ENCODE measurements around the gene CPB1. TPM values are rescaled to one million over a fixed set of nuclear protein-coding genes. Genes with fewer than 3 reads are reported as not detected.

CPB1 gene
- total RNA-seq, 1 donor from 2014 or later = not detected

GRCh38 chr3:148879256-148879655 lies 51.6 kb downstream of the CPB1 start:
- Mint-ChIP-seq H3K4me1 (ENCODE audit: low read depth) (peaks cover 7% of the 10 kb centered on the region), H3K36me3 (ENCODE audit: insufficient read depth) (no peaks in the 10 kb centered on the region)

GRCh38 chr3:148880681-148881080 lies 53.1 kb downstream of the CPB1 start:
- Mint-ChIP-seq H3K27ac (no peak overlapping the region), H3K27me3 (no peaks in the 10 kb centered on the region), H3K36me3 (ENCODE audit: insufficient read depth) (no peaks in the 10 kb centered on the region), H3K4me3 (ENCODE audit: low read depth) (no peak overlapping the region), H3K9me3 (ENCODE audit: low read depth) (no peaks in the 10 kb centered on the region), H3K4me1 (ENCODE audit: low read depth) (no peaks in the 10 kb centered on the region)
- TF ChIP-seq CTCF (IDR thresholded peaks at IDR 0.05; ENCODE audit: unreplicated experiment) = peak; percentile 31
- no peak for DNase-seq (ENCODE audit: low spot score, unreplicated experiment)

More at GRCh38 chr3:148879256-148879655, 51.6 kb downstream of the CPB1 start:
- Mint-ChIP-seq H3K4me3 (ENCODE audit: low read depth) (no peak overlapping the region), H3K9me3 (ENCODE audit: low read depth) (no peaks in the 10 kb centered on the region), H3K27me3 (no peaks in the 10 kb centered on the region), H3K27ac (no peak overlapping the region)
- TF ChIP-seq CTCF (IDR thresholded peaks at IDR 0.05; ENCODE audit: unreplicated experiment) = no peak
- DNase-seq (ENCODE audit: low spot score, unreplicated experiment) = no peak

GRCh38 chr3:148881286-148881685 lies 53.7 kb downstream of the CPB1 start:
- no peaks in the 10 kb centered on the region for H3K36me3 Mint-ChIP-seq (ENCODE audit: insufficient read depth)
- H3K27me3 Mint-ChIP-seq = no peaks in the 10 kb centered on the region

GRCh38 chr3:148882288-148882687 lies 54.7 kb downstream of the CPB1 start:
- H3K36me3 Mint-ChIP-seq (ENCODE audit: insufficient read depth) = no peaks in the 10 kb centered on the region
- no peak overlapping the region for H3K4me3 Mint-ChIP-seq (ENCODE audit: low read depth)
- no peak overlapping the region for H3K27ac Mint-ChIP-seq
- no peaks in the 10 kb centered on the region for H3K4me1 Mint-ChIP-seq (ENCODE audit: low read depth)
- no peak for DNase-seq (ENCODE audit: low spot score, unreplicated experiment)
- H3K27me3 Mint-ChIP-seq = no peaks in the 10 kb centered on the region
- no peaks in the 10 kb centered on the region for H3K9me3 Mint-ChIP-seq (ENCODE audit: low read depth)
- TF ChIP-seq CTCF (IDR thresholded peaks at IDR 0.05; ENCODE audit: unreplicated experiment) = no peak

More at GRCh38 chr3:148881286-148881685, 53.7 kb downstream of the CPB1 start:
- Mint-ChIP-seq H3K4me1 (ENCODE audit: low read depth) (no peaks in the 10 kb centered on the region), H3K27ac (no peak overlapping the region), H3K9me3 (ENCODE audit: low read depth) (no peaks in the 10 kb centered on the region), H3K4me3 (ENCODE audit: low read depth) (no peak overlapping the region)
- no peak for TF ChIP-seq CTCF (IDR thresholded peaks at IDR 0.05; ENCODE audit: unreplicated experiment)
- no peak for DNase-seq (ENCODE audit: low spot score, unreplicated experiment)

- no peak overlapping the region for H3K27ac Mint-ChIP-seq
- H3K9me3 Mint-ChIP-seq (ENCODE audit: low read depth) = no peaks in the 10 kb centered on the region
- DNase-seq (ENCODE audit: low spot score, unreplicated experiment) = no peak
- no peaks in the 10 kb centered on the region for H3K36me3 Mint-ChIP-seq (ENCODE audit: insufficient read depth)
- H3K4me1 Mint-ChIP-seq (ENCODE audit: low read depth) = no peaks in the 10 kb centered on the region
- no peaks in the 10 kb centered on the region for H3K27me3 Mint-ChIP-seq
- no peak overlapping the region for H3K4me3 Mint-ChIP-seq (ENCODE audit: low read depth)
- no peak for TF ChIP-seq CTCF (IDR thresholded peaks at IDR 0.05; ENCODE audit: unreplicated experiment)
These were observed 55.6 kb downstream of the CPB1 start for GRCh38 chr3:148883163-148883562.
